Psoas muscle (tissue), 8 donors: ENCODE results near the gene GRK6. TPM values are rescaled to one million over a fixed set of nuclear protein-coding genes. Genes with fewer than 3 reads are reported as not detected.

ENCODE experiments used
- ATAC-seq, 4 donors: fragments of 200-7000 bp; cut with Tn5 transposase; one replicate each; pipeline ENCODE4 v1.9.1; 2020; ENCODE audit warnings: moderate library complexity in 3 of 4, mild to moderate bottlenecking in 2 of 4
- DNase-seq, 2 donors: peaks; one replicate each; pipeline ENCODE4 v3.0.0-alpha.2; 2020
- H3K27ac ChIP-seq: fragments of 200-600 bp; one replicate; pipeline ENCODE4 v1.8.0; 2022
- H3K27me3 ChIP-seq, 3 donors: fragments of 200-600 bp in 1 of 3; one replicate each; pipeline versions ENCODE4 v1.6.1 to v1.8.0; 2013 to 2022; ENCODE audit warnings: low read length in 2 of 3, mild to moderate bottlenecking in 2 of 3, moderate library complexity in 1 of 3; ENCODE audit not compliant: insufficient read depth in 3 of 3
- H3K36me3 ChIP-seq, 2 donors: fragments of 200-600 bp in 1 of 2; one replicate each; pipeline versions ENCODE4 v1.6.1 to v1.8.0; 2013 to 2022; ENCODE audit warnings: low read depth in 1 of 2, mild to moderate bottlenecking in 1 of 2, moderate library complexity in 1 of 2; ENCODE audit not compliant: insufficient read depth in 1 of 2
- H3K4me1 ChIP-seq: fragments of 200-600 bp; one replicate; pipeline ENCODE4 v1.8.0; 2022
- H3K4me3 ChIP-seq: fragments of 200-600 bp; one replicate; pipeline ENCODE4 v1.8.0; 2022; ENCODE audit warnings: mild to moderate bottlenecking
- H3K9me3 ChIP-seq: fragments of 200-600 bp; one replicate; pipeline ENCODE4 v1.8.0; 2022
- WGBS, 3 donors: extraction: QIAGEN DNeasy Blood & Tissue Kit; methylation state at CpG; one replicate each; pipeline versions ENCODE4 v1.1.6 to v1.1.7; 2013; 5-methylcytosine and 5-hydroxymethylcytosine counted together
- intact Hi-C, 2 donors: fragments of 100-400 bp; cut with DNase I; formaldehyde crosslinking; loops; one replicate each; pipeline versions ENCODE4 v1.11.0 to v1.14.2; 2022
- polyA plus RNA-seq, 3 donors: library from polyadenylated mRNA; stranded (reverse); fragments of 200-250 nt; gene quantifications; one replicate each; pipeline ENCODE4 v1.2.3, GENCODE V29; 2013
- total RNA-seq, 4 donors: library from RNA; stranded (reverse); fragmentation: NEBNext Ultra II Directional in 2 of 4; extraction: Animal tissue kit (Norgen Biotek cat#: 25700) in 2 of 4; gene quantifications; one replicate each; pipeline versions ENCODE4 v1.2.1 to v1.2.4, GENCODE V29; 2021 to 2023
- TF ChIP-seq, protein P1 (sequence below): fragments of 200-600 bp; IDR thresholded peaks from one replicate; pipeline ENCODE4 v1.8.0; 2022; ENCODE audit warnings: antibody characterized with exemption
- donor health status: healthy with polysubstance abuse.
- donor health status: DM: no; HTN: no; CAD: no; lungs with moderate emphysema.
- donor health status: Bipolar disorder and iron deficiency.
- donor health status: healthy.
- donor health status: DM: yes; HTN: yes; CAD: no.
- donor health status: DM: no; HTN: no; CAD: no.
- donor health status: DM: no; HTN: no; CAD: no.
- donor health status: DM: yes; HTN: yes; CAD: no.

Gene GRK6
- total and polyA plus RNA-seq, 7 donors: 12.3 to 22.6 (median 15.8) TPM

GRCh38 chr5:177465044-177465443, 38.6 kb downstream of the GRK6 start:
- 93 to 99% (median 99%) methylated on average over 11 of the region's 11 CpGs for WGBS, 3 donors
- no peak overlapping the region for H3K4me3 ChIP-seq
- no peaks in the 10 kb centered on the region for H3K27me3 ChIP-seq
- no peaks in the 10 kb centered on the region for H3K9me3 ChIP-seq
- no peak for DNase-seq
- H3K27ac ChIP-seq: no peak overlapping the region
- intact Hi-C loops: no loop called here
- ATAC-seq: no peak
- H3K4me1 ChIP-seq: no peaks in the 10 kb centered on the region
- TF ChIP-seq, protein P1, sequence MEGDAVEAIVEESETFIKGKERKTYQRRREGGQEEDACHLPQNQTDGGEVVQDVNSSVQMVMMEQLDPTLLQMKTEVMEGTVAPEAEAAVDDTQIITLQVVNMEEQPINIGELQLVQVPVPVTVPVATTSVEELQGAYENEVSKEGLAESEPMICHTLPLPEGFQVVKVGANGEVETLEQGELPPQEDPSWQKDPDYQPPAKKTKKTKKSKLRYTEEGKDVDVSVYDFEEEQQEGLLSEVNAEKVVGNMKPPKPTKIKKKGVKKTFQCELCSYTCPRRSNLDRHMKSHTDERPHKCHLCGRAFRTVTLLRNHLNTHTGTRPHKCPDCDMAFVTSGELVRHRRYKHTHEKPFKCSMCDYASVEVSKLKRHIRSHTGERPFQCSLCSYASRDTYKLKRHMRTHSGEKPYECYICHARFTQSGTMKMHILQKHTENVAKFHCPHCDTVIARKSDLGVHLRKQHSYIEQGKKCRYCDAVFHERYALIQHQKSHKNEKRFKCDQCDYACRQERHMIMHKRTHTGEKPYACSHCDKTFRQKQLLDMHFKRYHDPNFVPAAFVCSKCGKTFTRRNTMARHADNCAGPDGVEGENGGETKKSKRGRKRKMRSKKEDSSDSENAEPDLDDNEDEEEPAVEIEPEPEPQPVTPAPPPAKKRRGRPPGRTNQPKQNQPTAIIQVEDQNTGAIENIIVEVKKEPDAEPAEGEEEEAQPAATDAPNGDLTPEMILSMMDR: no peak
- peaks cover 0 to 19% of the 10 kb centered on the region in 2 donors for H3K36me3 ChIP-seq

DNA sequence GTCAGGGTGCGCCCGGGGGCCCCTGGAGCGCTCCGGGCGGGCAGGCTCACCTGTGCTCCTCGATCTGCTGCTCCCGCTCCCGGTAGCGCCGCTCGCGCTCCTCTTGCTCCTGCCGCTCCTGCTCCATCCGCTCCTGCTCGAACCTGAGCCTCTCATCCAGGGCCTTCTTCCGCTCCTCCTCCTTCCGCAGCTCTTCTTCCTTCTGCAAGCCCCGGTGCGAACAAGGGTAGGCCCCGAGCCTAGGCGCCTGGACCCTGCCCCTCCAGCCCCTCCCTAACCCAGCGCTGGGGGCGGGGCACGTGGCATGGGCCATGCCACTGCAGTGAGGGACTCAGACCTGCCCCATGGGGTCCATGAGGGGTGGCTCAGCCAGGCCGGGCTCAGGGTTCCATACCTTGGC, 40.4 kb downstream of the GRK6 start:
- WGBS, 3 donors: 89 to 94% (median 89%) methylated on average over 23 to 25 of the region's 25 CpGs
- Histone ChIP-seq H3K9me3 (no peaks in the 10 kb centered on the region), H3K4me3 (no peak overlapping the region), H3K36me3 (peaks cover 0 to 19% of the 10 kb centered on the region in 2 donors), H3K27ac (no peak overlapping the region), H3K4me1 (no peaks in the 10 kb centered on the region), H3K27me3 (no peaks in the 10 kb centered on the region)
- TF ChIP-seq, protein P1: no peak
- DNase-seq (no peak), ATAC-seq (no peak)
- intact Hi-C loops: no loop called here

DNA sequence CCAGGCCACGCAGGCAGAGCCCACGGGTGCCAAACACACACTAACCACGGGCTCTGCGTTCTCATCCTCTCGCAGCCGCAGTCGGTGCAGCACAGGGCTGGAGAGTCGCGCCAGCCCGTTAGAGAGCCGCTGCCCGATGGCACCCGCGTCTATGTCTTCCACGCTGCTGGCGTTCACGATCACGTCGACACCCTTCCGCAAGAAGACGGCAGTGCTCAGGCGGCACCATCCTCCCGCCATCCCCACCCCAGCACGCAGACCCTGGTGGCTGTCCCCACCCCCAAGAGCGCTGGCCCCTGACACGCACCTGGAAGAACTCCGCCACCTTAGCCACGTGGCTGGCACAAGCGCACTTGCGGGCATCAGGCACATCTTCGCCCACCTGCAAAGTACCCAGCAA, 41.0 kb downstream of the GRK6 start:
- 95 to 96% (median 96%) methylated on average over 31 of the region's 31 CpGs for WGBS, 3 donors
- Histone ChIP-seq H3K27me3 (no peaks in the 10 kb centered on the region), H3K36me3 (peaks cover 0 to 19% of the 10 kb centered on the region in 2 donors), H3K4me1 (peaks cover 5% of the 10 kb centered on the region), H3K4me3 (no peak overlapping the region), H3K27ac (no peak overlapping the region), H3K9me3 (no peaks in the 10 kb centered on the region)
- TF ChIP-seq, protein P1: no peak
- ATAC-seq: no peak
- no peak for DNase-seq
- intact Hi-C loops: no loop called here

DNA sequence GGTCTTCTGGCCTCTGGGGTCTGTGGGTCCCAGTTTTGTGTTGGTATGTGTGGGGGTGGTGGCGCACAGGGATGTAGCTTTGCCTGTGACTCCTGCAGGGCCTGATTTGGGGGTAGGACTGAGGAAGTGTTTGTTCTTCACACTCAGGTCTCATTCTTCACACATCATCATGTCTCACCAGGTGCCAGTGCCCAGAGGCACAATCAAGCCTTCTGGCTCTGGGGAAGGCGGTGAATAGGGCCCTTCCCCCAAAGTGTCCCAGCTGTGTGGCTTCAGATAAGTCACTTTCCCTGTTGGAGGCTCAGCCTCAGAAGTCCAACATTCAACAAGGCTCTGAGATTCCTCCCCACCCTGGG, 41.8 kb downstream of the GRK6 start:
- intact Hi-C loops: no loop called here
- TF ChIP-seq, protein P1: no peak
- ATAC-seq (no peak), DNase-seq (no peak)
- Histone ChIP-seq H3K4me3 (no peak overlapping the region), H3K4me1 (peaks cover 8% of the 10 kb centered on the region), H3K9me3 (no peaks in the 10 kb centered on the region), H3K27me3 (no peaks in the 10 kb centered on the region), H3K36me3 (peaks cover 0 to 19% of the 10 kb centered on the region in 2 donors), H3K27ac (no peak overlapping the region)
- 90 to 97% (median 96%) methylated on average over 2 of the region's 2 CpGs for WGBS, 3 donors
